DND-41 (cell line): ENCODE results near the gene HIGD2A.

Experiments
- CTCF ChIP-seq: IDR thresholded peaks from 2 replicates; pipeline ENCODE4 v1.5.1; 2012; ENCODE audit warnings: borderline replicate concordance, low read length, moderate library complexity, mild to moderate bottlenecking; ENCODE audit not compliant: poor library complexity, severe bottlenecking; ENCODE audit errors: extremely low read depth
- EZH2 ChIP-seq: IDR thresholded peaks from 3 replicates; pipeline ENCODE4 v1.6.1; 2012; ENCODE audit warnings: borderline replicate concordance, low read depth, mild to moderate bottlenecking, moderate library complexity, low read length, inconsistent platforms; ENCODE audit not compliant: severe bottlenecking

- TF ChIP-seq CTCF (no peak), EZH2 (no peak)
Measured at GRCh38 chr5:176368726-176369125, 19.8 kb upstream of the HIGD2A start.
